ENCODE results near the gene TTYH2.
A peak's percentile ranks its signal among the peaks of the same experiment; 100 is the strongest.

Gene TTYH2

GRCh38 chr17:74219576-74220133 lies 6.3 kb downstream of the TTYH2 start:
- Histone ChIP-seq H2BK5ac (ENCODE audit: low read length) (peak overlapping the region; percentile 56), H4K8ac (ENCODE audit: low read depth, low read length) (no peak overlapping the region), H2BK120ac (ENCODE audit: low read depth, low read length) (no peak overlapping the region), H3K4me3 (ENCODE audit: low read length in 2 of 2) (no peak overlapping the region), H4K91ac (ENCODE audit: low read depth, low read length, poor library complexity) (no peak overlapping the region), H2AFZ (ENCODE audit: low read length) (no peak overlapping the region), H2BK12ac (ENCODE audit: low read length) (no peak overlapping the region), H3K27ac (replicated peaks; ENCODE audit: low read length) (no peak overlapping the region), H3K18ac (ENCODE audit: low read length) (no peak overlapping the region), H3K27me3 (ENCODE audit: control insufficient read depth in 3 of 3, insufficient read depth in 3 of 3, low read depth in 1 of 3, low read length in 3 of 3) (peaks cover 0 to 7% (median 0%) of the 10 kb centered on the region in 3 experiments), H3K36me3 (replicated peaks in 1 of 2; ENCODE audit: control insufficient read depth in 2 of 2, insufficient read depth in 2 of 2, low read length in 2 of 2) (peaks cover 0 to 35% of the 10 kb centered on the region in 2 donors), H2AK5ac (ENCODE audit: low read depth, low read length) (no peak overlapping the region), H2BK15ac (ENCODE audit: low read length) (no peak overlapping the region), H3K79me1 (ENCODE audit: low read depth, low read length) (no peaks in the 10 kb centered on the region), H3K4me1 (ENCODE audit: control insufficient read depth in 2 of 2, insufficient read depth in 1 of 2, low read depth in 1 of 2, low read length in 2 of 2) (peaks cover 2 to 3% of the 10 kb centered on the region in 2 donors), H3K4ac (ENCODE audit: low read length) (no peak overlapping the region), H3K14ac (ENCODE audit: low read length) (no peak overlapping the region), H3K23ac (ENCODE audit: low read depth, low read length, poor library complexity) (no peak overlapping the region), H3K9me3 (replicated peaks in 1 of 2; ENCODE audit: control insufficient read depth in 2 of 2, insufficient read depth in 1 of 2, low read depth in 1 of 2, low read length in 2 of 2) (no peaks in the 10 kb centered on the region), H3K4me2 (ENCODE audit: insufficient read depth, low read length, poor library complexity, severe bottlenecking) (no peak overlapping the region), H3K9ac (ENCODE audit: low read depth, low read length, poor library complexity) (no peak overlapping the region)
- no CpG with 5 or more reads among the region's 3 CpGs for WGBS, 2 donors (ENCODE audit: extremely low coverage in 2 of 2, insufficient read length in 2 of 2, insufficient replicate concordance in 1 of 2)
- DNase-seq (ENCODE audit: low spot score): no peak

- Histone ChIP-seq H3K27me3 (ENCODE audit: control insufficient read depth in 3 of 3, insufficient read depth in 3 of 3, low read depth in 1 of 3, low read length in 3 of 3) (peaks cover 0 to 4% (median 0%) of the 10 kb centered on the region in 3 experiments), H3K18ac (ENCODE audit: low read length) (no peak overlapping the region), H2AFZ (ENCODE audit: low read length) (no peak overlapping the region), H2BK12ac (ENCODE audit: low read length) (no peak overlapping the region), H4K8ac (ENCODE audit: low read depth, low read length) (no peak overlapping the region), H2BK15ac (ENCODE audit: low read length) (no peak overlapping the region), H2BK5ac (ENCODE audit: low read length) (peak overlapping the region; percentile 56), H3K27ac (replicated peaks; ENCODE audit: low read length) (no peak overlapping the region), H3K9ac (ENCODE audit: low read depth, low read length, poor library complexity) (no peak overlapping the region), H3K79me1 (ENCODE audit: low read depth, low read length) (no peaks in the 10 kb centered on the region), H3K4ac (ENCODE audit: low read length) (no peak overlapping the region), H3K4me3 (ENCODE audit: low read length in 2 of 2) (no peak overlapping the region), H2BK120ac (ENCODE audit: low read depth, low read length) (no peak overlapping the region), H2AK5ac (ENCODE audit: low read depth, low read length) (peak overlapping the region; percentile 64), H3K14ac (ENCODE audit: low read length) (no peak overlapping the region), H3K4me1 (ENCODE audit: control insufficient read depth in 2 of 2, insufficient read depth in 1 of 2, low read depth in 1 of 2, low read length in 2 of 2) (peaks cover 0 to 2% of the 10 kb centered on the region in 2 donors), H3K9me3 (replicated peaks in 1 of 2; ENCODE audit: control insufficient read depth in 2 of 2, insufficient read depth in 1 of 2, low read depth in 1 of 2, low read length in 2 of 2) (no peaks in the 10 kb centered on the region), H3K23ac (ENCODE audit: low read depth, low read length, poor library complexity) (no peak overlapping the region), H4K91ac (ENCODE audit: low read depth, low read length, poor library complexity) (no peak overlapping the region), H3K4me2 (ENCODE audit: insufficient read depth, low read length, poor library complexity, severe bottlenecking) (no peak overlapping the region), H3K36me3 (replicated peaks in 1 of 2; ENCODE audit: control insufficient read depth in 2 of 2, insufficient read depth in 2 of 2, low read length in 2 of 2) (peaks cover 0 to 40% of the 10 kb centered on the region in 2 donors)
- no CpG with 5 or more reads among the region's 2 CpGs for WGBS, 2 donors (ENCODE audit: extremely low coverage in 2 of 2, insufficient read length in 2 of 2, insufficient replicate concordance in 1 of 2)
- DNase-seq (ENCODE audit: low spot score): no peak
Measured at GRCh38 chr17:74220219-74220618, 6.8 kb downstream of the TTYH2 start.

- Histone ChIP-seq H2AK5ac (ENCODE audit: low read depth, low read length) (peak overlapping the region; percentile 94), H3K27me3 (ENCODE audit: control insufficient read depth in 3 of 3, insufficient read depth in 3 of 3, low read depth in 1 of 3, low read length in 3 of 3) (peaks cover 0 to 1% (median 0%) of the 10 kb centered on the region in 3 experiments), H4K8ac (ENCODE audit: low read depth, low read length) (no peak overlapping the region), H3K9me3 (replicated peaks in 1 of 2; ENCODE audit: control insufficient read depth in 2 of 2, insufficient read depth in 1 of 2, low read depth in 1 of 2, low read length in 2 of 2) (no peaks in the 10 kb centered on the region), H2BK5ac (ENCODE audit: low read length) (no peak overlapping the region), H3K4ac (ENCODE audit: low read length) (no peak overlapping the region), H3K14ac (ENCODE audit: low read length) (no peak overlapping the region), H3K23ac (ENCODE audit: low read depth, low read length, poor library complexity) (peak overlapping the region; percentile 65), H3K4me2 (ENCODE audit: insufficient read depth, low read length, poor library complexity, severe bottlenecking) (no peak overlapping the region), H3K4me1 (ENCODE audit: control insufficient read depth in 2 of 2, insufficient read depth in 1 of 2, low read depth in 1 of 2, low read length in 2 of 2) (peaks cover 0 to 2% of the 10 kb centered on the region in 2 donors), H2AFZ (ENCODE audit: low read length) (no peak overlapping the region), H3K18ac (ENCODE audit: low read length) (peak overlapping the region; percentile 33), H2BK120ac (ENCODE audit: low read depth, low read length) (no peak overlapping the region), H3K27ac (replicated peaks; ENCODE audit: low read length) (no peak overlapping the region), H3K4me3 (ENCODE audit: low read length in 2 of 2) (no peak overlapping the region), H2BK15ac (ENCODE audit: low read length) (peak overlapping the region; percentile 91), H4K91ac (ENCODE audit: low read depth, low read length, poor library complexity) (no peak overlapping the region), H3K79me1 (ENCODE audit: low read depth, low read length) (no peaks in the 10 kb centered on the region), H2BK12ac (ENCODE audit: low read length) (no peak overlapping the region), H3K36me3 (replicated peaks in 1 of 2; ENCODE audit: control insufficient read depth in 2 of 2, insufficient read depth in 2 of 2, low read length in 2 of 2) (peaks cover 0 to 49% of the 10 kb centered on the region in 2 donors), H3K9ac (ENCODE audit: low read depth, low read length, poor library complexity) (no peak overlapping the region)
- no CpG with 5 or more reads among the region's 16 CpGs for WGBS, 2 donors (ENCODE audit: extremely low coverage in 2 of 2, insufficient read length in 2 of 2, insufficient replicate concordance in 1 of 2)
- DNase-seq (ENCODE audit: low spot score): no peak
Measured at GRCh38 chr17:74220946-74221818, 7.8 kb downstream of the TTYH2 start.

GRCh38 chr17:74222399-74222798 lies 9.0 kb downstream of the TTYH2 start:
- no CpG with 5 or more reads among the region's 13 CpGs for WGBS, 2 donors (ENCODE audit: extremely low coverage in 2 of 2, insufficient read length in 2 of 2, insufficient replicate concordance in 1 of 2)

More at GRCh38 chr17:74222399-74222798, 9.0 kb downstream of the TTYH2 start:
- H2BK5ac ChIP-seq (ENCODE audit: low read length): peak overlapping the region; percentile 22
- no peaks in the 10 kb centered on the region for H3K27me3 ChIP-seq (ENCODE audit: control insufficient read depth in 3 of 3, insufficient read depth in 3 of 3, low read depth in 1 of 3, low read length in 3 of 3)
- H3K18ac ChIP-seq (ENCODE audit: low read length): no peak overlapping the region
- H2BK15ac ChIP-seq (ENCODE audit: low read length): no peak overlapping the region
- H3K4me2 ChIP-seq (ENCODE audit: insufficient read depth, low read length, poor library complexity, severe bottlenecking): no peak overlapping the region
- peak overlapping the region; percentile 1 for H2BK12ac ChIP-seq (ENCODE audit: low read length)
- no peak for DNase-seq (ENCODE audit: low spot score)
- H3K9me3 ChIP-seq (replicated peaks in 1 of 2; ENCODE audit: control insufficient read depth in 2 of 2, insufficient read depth in 1 of 2, low read depth in 1 of 2, low read length in 2 of 2): no peaks in the 10 kb centered on the region
- no peak overlapping the region for H4K8ac ChIP-seq (ENCODE audit: low read depth, low read length)
- H4K91ac ChIP-seq (ENCODE audit: low read depth, low read length, poor library complexity): no peak overlapping the region
- peaks cover 0 to 4% of the 10 kb centered on the region in 2 donors for H3K4me1 ChIP-seq (ENCODE audit: control insufficient read depth in 2 of 2, insufficient read depth in 1 of 2, low read depth in 1 of 2, low read length in 2 of 2)
- H3K79me1 ChIP-seq (ENCODE audit: low read depth, low read length): no peaks in the 10 kb centered on the region
- H3K4ac ChIP-seq (ENCODE audit: low read length): no peak overlapping the region
- H2BK120ac ChIP-seq (ENCODE audit: low read depth, low read length): no peak overlapping the region
- peak overlapping the region; percentile 89 for H3K14ac ChIP-seq (ENCODE audit: low read length)
- no peak overlapping the region for H3K9ac ChIP-seq (ENCODE audit: low read depth, low read length, poor library complexity)
- no peak overlapping the region for H3K4me3 ChIP-seq (ENCODE audit: low read length in 2 of 2)
- H3K23ac ChIP-seq (ENCODE audit: low read depth, low read length, poor library complexity): peak overlapping the region; percentile 65
- no peak overlapping the region for H3K27ac ChIP-seq (replicated peaks; ENCODE audit: low read length)
- peak overlapping the region; percentile 94 for H2AK5ac ChIP-seq (ENCODE audit: low read depth, low read length)
- H3K36me3 ChIP-seq (replicated peaks in 1 of 2; ENCODE audit: control insufficient read depth in 2 of 2, insufficient read depth in 2 of 2, low read length in 2 of 2): peaks cover 0 to 53% of the 10 kb centered on the region in 2 donors
- H2AFZ ChIP-seq (ENCODE audit: low read length): no peak overlapping the region

Measured in neuronal stem cell (in vitro differentiated cells).